ENCODE results near the gene PSMD1. TPM values are rescaled to one million over a fixed set of nuclear protein-coding genes. Genes with fewer than 3 reads are reported as not detected.
"Not testable (repeated sequence)": the region's sequence is repeated elsewhere in the genome, so short reads cannot be mapped to it uniquely, and the experiment has no call there.

The PSMD1 gene
- total RNA-seq, 1 donor from 2014 or later = 119 TPM

DNA sequence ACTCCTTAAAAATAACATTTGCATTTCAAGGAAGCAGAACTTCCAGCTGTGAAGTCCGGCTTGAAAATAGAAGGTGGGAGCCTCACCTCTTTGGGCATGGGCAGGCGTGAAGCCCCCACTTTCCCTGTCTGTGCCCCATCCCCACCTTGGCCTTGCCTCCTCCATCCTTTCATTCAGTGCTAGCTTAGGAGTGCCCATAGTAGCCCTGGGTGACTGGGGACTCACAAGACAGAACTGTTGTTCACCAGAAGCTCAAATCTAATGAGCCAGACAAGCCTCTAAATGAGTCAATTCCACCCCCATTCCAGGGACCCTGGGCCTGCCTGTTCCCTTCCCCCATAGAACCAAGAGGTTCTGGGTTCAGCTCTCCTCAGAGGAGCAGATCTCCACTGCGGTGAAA is 40.7 kb upstream of the PSMD1 start:
- Mint-ChIP-seq H3K9me3 (ENCODE audit: unreplicated experiment) (no peaks in the 10 kb centered on the region), H3K4me3 (ENCODE audit: unreplicated experiment) (no peak overlapping the region), H3K36me3 (ENCODE audit: low read depth, unreplicated experiment) (peaks cover 3% of the 10 kb centered on the region), H3K4me1 (ENCODE audit: unreplicated experiment) (no peaks in the 10 kb centered on the region), H3K27me3 (ENCODE audit: unreplicated experiment) (peaks cover 6% of the 10 kb centered on the region), H3K27ac (ENCODE audit: unreplicated experiment) (no peak overlapping the region)
- DNase-seq (ENCODE audit: low spot score) = no peak
- TF ChIP-seq, protein P1, sequence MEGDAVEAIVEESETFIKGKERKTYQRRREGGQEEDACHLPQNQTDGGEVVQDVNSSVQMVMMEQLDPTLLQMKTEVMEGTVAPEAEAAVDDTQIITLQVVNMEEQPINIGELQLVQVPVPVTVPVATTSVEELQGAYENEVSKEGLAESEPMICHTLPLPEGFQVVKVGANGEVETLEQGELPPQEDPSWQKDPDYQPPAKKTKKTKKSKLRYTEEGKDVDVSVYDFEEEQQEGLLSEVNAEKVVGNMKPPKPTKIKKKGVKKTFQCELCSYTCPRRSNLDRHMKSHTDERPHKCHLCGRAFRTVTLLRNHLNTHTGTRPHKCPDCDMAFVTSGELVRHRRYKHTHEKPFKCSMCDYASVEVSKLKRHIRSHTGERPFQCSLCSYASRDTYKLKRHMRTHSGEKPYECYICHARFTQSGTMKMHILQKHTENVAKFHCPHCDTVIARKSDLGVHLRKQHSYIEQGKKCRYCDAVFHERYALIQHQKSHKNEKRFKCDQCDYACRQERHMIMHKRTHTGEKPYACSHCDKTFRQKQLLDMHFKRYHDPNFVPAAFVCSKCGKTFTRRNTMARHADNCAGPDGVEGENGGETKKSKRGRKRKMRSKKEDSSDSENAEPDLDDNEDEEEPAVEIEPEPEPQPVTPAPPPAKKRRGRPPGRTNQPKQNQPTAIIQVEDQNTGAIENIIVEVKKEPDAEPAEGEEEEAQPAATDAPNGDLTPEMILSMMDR (IDR thresholded peaks at IDR 0.05; ENCODE audit: unreplicated experiment) = no peak

DNA sequence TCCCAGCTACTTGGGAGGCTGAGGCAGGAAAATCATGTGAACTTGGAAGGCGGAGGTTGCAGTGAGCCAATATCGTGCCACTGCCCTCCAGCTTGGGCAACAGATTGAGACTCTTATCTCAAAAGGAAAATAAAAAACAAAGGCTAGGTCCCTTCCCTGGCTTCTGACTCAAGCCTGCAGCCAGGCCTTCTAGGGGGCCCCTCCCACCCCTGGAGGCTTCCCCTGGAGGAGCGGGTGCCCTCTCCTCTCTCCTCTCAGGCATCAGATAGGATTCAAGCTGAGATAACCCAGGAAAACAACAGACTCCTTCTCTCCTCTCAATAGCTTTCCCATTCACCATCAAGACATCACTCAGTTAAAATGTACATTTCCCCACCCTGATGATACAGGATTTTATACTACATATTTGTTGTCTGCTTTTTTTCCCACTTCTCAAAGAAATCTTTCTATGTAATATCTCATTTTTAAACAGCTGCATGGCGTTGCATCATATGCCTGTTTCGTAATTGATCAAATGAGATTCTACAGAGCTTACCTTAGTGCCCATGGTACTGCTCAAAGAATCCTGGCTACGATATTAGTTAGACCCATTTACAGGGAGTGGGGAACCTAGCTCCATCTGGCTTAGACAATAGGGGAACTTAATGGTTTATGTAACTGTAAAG is 40.0 kb upstream of the PSMD1 start:
- Mint-ChIP-seq H3K9me3 (ENCODE audit: unreplicated experiment) (no peaks in the 10 kb centered on the region), H3K27ac (ENCODE audit: unreplicated experiment) (no peak overlapping the region), H3K4me1 (ENCODE audit: unreplicated experiment) (no peaks in the 10 kb centered on the region), H3K4me3 (ENCODE audit: unreplicated experiment) (no peak overlapping the region), H3K27me3 (ENCODE audit: unreplicated experiment) (peaks cover 6% of the 10 kb centered on the region), H3K36me3 (ENCODE audit: low read depth, unreplicated experiment) (peaks cover 3% of the 10 kb centered on the region)
- DNase-seq (ENCODE audit: low spot score) = no peak
- TF ChIP-seq, protein P1 (IDR thresholded peaks at IDR 0.05; ENCODE audit: unreplicated experiment) = no peak

DNA sequence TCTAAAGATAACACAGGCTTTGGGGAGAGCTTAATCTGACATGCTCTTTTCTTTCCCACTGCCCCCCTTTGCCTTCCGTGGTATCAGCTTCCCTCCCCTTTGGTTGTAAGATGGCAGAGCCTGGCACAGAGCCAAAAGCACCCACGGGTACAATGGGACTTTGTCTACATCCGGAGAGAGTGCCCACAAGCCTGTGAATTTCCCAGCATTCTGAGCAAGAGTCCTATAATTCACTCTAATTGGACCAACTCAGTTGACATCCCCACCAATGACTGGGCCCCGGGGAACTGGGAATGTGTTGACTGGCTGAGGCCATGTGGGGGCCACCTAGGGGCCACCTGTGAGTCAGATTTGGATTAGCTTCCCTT is 39.5 kb upstream of the PSMD1 start:
- Mint-ChIP-seq H3K9me3 (ENCODE audit: unreplicated experiment) (no peaks in the 10 kb centered on the region), H3K27me3 (ENCODE audit: unreplicated experiment) (peaks cover 6% of the 10 kb centered on the region), H3K27ac (ENCODE audit: unreplicated experiment) (no peak overlapping the region), H3K4me1 (ENCODE audit: unreplicated experiment) (no peaks in the 10 kb centered on the region), H3K4me3 (ENCODE audit: unreplicated experiment) (no peak overlapping the region), H3K36me3 (ENCODE audit: low read depth, unreplicated experiment) (peaks cover 3% of the 10 kb centered on the region)
- DNase-seq (ENCODE audit: low spot score) = no peak
- TF ChIP-seq, protein P1 (IDR thresholded peaks at IDR 0.05; ENCODE audit: unreplicated experiment) = no peak

DNA sequence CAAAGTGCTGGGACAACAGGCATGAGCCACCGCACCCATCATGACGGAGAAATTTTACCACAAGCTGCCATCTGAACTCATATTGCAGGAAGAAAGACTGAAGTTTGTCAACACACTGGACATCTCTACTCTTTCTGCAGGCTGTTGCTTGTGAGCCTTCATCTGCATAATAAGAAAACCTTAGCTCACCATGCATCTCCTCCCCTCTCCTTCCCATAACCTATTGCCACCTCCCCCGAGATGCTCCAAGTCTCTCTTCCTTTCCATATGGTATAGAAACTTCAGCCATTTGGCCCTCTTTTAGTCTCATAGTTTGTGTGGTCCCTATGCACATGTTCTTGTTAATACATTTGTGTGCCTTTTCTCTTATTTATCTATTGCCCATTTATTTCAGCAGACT is 38.5 kb upstream of the PSMD1 start:
- Mint-ChIP-seq H3K27me3 (ENCODE audit: unreplicated experiment) (peaks cover 6% of the 10 kb centered on the region), H3K4me1 (ENCODE audit: unreplicated experiment) (no peaks in the 10 kb centered on the region), H3K4me3 (ENCODE audit: unreplicated experiment) (no peak overlapping the region), H3K27ac (ENCODE audit: unreplicated experiment) (no peak overlapping the region), H3K9me3 (ENCODE audit: unreplicated experiment) (no peaks in the 10 kb centered on the region), H3K36me3 (ENCODE audit: low read depth, unreplicated experiment) (peaks cover 3% of the 10 kb centered on the region)
- TF ChIP-seq, protein P1 (IDR thresholded peaks at IDR 0.05; ENCODE audit: unreplicated experiment) = no peak
- no peak for DNase-seq (ENCODE audit: low spot score)

DNA sequence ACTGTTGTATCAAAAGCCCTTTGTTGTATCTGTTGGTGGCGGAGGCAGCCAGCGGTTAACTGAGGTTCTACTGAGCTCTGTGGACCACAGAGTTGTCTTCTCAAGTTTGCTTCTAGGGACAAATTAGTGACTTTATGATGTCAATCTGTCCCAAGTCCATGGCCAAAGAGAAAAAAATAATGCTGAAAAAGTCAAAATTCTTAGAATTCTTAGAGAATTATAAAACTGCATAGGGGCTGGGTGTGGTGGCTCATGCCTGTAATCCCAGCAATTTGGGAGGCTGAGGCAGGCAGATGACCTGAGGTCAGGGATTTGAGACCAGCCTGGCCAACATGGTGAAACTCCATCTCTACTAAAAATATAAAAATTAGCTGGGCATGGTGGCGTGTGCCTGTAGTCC is 31.6 kb upstream of the PSMD1 start:
- H3K9me3 Mint-ChIP-seq (ENCODE audit: unreplicated experiment); DNase-seq (ENCODE audit: low spot score); H3K4me3 Mint-ChIP-seq (ENCODE audit: unreplicated experiment); H3K27ac Mint-ChIP-seq (ENCODE audit: unreplicated experiment); H3K27me3 Mint-ChIP-seq (ENCODE audit: unreplicated experiment); H3K36me3 Mint-ChIP-seq (ENCODE audit: low read depth, unreplicated experiment); H3K4me1 Mint-ChIP-seq (ENCODE audit: unreplicated experiment): not testable (repeated sequence)
